ENCODE data around the gene SLC16A12. TPM values are rescaled to one million over a fixed set of nuclear protein-coding genes. Genes with fewer than 3 reads are reported as not detected.
A peak's percentile ranks its signal among the peaks of the same experiment; 100 is the strongest.

Gene SLC16A12, protein sequence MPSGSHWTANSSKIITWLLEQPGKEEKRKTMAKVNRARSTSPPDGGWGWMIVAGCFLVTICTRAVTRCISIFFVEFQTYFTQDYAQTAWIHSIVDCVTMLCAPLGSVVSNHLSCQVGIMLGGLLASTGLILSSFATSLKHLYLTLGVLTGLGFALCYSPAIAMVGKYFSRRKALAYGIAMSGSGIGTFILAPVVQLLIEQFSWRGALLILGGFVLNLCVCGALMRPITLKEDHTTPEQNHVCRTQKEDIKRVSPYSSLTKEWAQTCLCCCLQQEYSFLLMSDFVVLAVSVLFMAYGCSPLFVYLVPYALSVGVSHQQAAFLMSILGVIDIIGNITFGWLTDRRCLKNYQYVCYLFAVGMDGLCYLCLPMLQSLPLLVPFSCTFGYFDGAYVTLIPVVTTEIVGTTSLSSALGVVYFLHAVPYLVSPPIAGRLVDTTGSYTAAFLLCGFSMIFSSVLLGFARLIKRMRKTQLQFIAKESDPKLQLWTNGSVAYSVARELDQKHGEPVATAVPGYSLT
- 0.77 and 0.88 TPM in 2 replicates for total RNA-seq (2021)
- long read RNA-seq, partial matches to known transcripts: 1 of 6 reads
- long read RNA-seq, other reads (novel, unspliced or antisense): 5 of 6 reads

GRCh38 chr10:89535171-89536012 is at the start of gene SLC16A12:
SLC16A12 (minus strand) TSS chr10:89535594; CDS start chr10:89462578, 73,016 bp downstream.
- Histone ChIP-seq H3K18ac (ENCODE audit: insufficient read length, low read depth, low read length) (no peak within 1 kb of the TSS), H2BK20ac (ENCODE audit: low read depth, low read length, poor library complexity, severe bottlenecking) (no peak within 1 kb of the TSS)

More at GRCh38 chr10:89535171-89536012, at the start of gene SLC16A12:
- H4K5ac ChIP-seq (ENCODE audit: insufficient read length, low read depth, low read length): no peak within 1 kb of the TSS
- no peak within 1 kb of the TSS for H2BK5ac ChIP-seq (ENCODE audit: insufficient read length, low read length)
- H4K8ac ChIP-seq (replicated peaks; ENCODE audit: insufficient read length, low read depth, low read length): no peak within 1 kb of the TSS
- peaks cover 13% of the 10 kb centered on the region for H3K23me2 ChIP-seq (ENCODE audit: insufficient read length, low read depth, low read length, poor library complexity, severe bottlenecking)
- peaks cover 3% of the 10 kb centered on the region for H3K27me3 ChIP-seq (ENCODE audit: insufficient read depth, low read length)
- no peak within 1 kb of the TSS for H2AFZ ChIP-seq (ENCODE audit: low read length)
- no peaks in the 10 kb centered on the region for H4K20me1 ChIP-seq (ENCODE audit: control insufficient read depth, insufficient read depth, insufficient read length)
- Mint-ChIP-seq H3K36me3 (ENCODE audit: insufficient read depth in 1 of 3, low read depth in 3 of 3) (peaks cover 0 to 3% (median 0%) of the 10 kb centered on the region in 3 experiments; a peak in 1 of 7 replicates), H3K4me1 (peaks cover 41 to 46% of the 10 kb centered on the region in 2 experiments), H3K9me3 (no peaks in the 10 kb centered on the region), H3K4me3 (peak within 1 kb of the TSS; percentile 65 to 83), H3K27ac (peak within 1 kb of the TSS in 2 of 3 experiments; percentile 77 to 95; a peak in 2 of 7 replicates), H3K27me3 (ENCODE audit: low read depth) (peaks cover 30% of the 10 kb centered on the region)
- no peak within 1 kb of the TSS for H2BK120ac ChIP-seq (ENCODE audit: low read depth, low read length, poor library complexity, severe bottlenecking)
- H2BK12ac ChIP-seq (ENCODE audit: insufficient read length, low read depth, low read length): no peak within 1 kb of the TSS
- H2AK5ac ChIP-seq (ENCODE audit: insufficient read length, low read length): no peak within 1 kb of the TSS
- H3K79me2 ChIP-seq (ENCODE audit: insufficient read depth, low read length): no peaks in the 10 kb centered on the region
- H3K14ac ChIP-seq (ENCODE audit: insufficient read depth, low read length): peak within 1 kb of the TSS; percentile 62
- no CpG with 5 or more reads among the region's 87 CpGs for WGBS (ENCODE audit: extremely low coverage, insufficient read length, low lambda C conversion rate)
- no peak within 1 kb of the TSS for H3K27ac ChIP-seq (ENCODE audit: insufficient read length, low read depth, low read length)
- no peak within 1 kb of the TSS for H3T11ph ChIP-seq (ENCODE audit: low read length)
- no peak within 1 kb of the TSS for H3K56ac ChIP-seq (ENCODE audit: insufficient read length, low read depth, low read length)
- H3K4ac ChIP-seq (ENCODE audit: low read depth, low read length): no peak within 1 kb of the TSS
- no peak within 1 kb of the TSS for H4K91ac ChIP-seq (ENCODE audit: insufficient read length, low read depth, low read length)
- no peak within 1 kb of the TSS for H3K9ac ChIP-seq (ENCODE audit: extremely low read depth, insufficient read length, low read length)
- H2BK15ac ChIP-seq (ENCODE audit: low read depth, low read length): no peak within 1 kb of the TSS
- H3K9me3 ChIP-seq (ENCODE audit: control insufficient read depth, low read depth, low read length): no peaks in the 10 kb centered on the region
- peak within 1 kb of the TSS; percentile 89 for H3K4me2 ChIP-seq (ENCODE audit: insufficient read depth, insufficient read length, low read length)
- H3K4me1 ChIP-seq (ENCODE audit: insufficient read depth, low read length): peaks cover 2% of the 10 kb centered on the region; the same call in 1 of the 2 replicates
- no peak within 1 kb of the TSS for H3K23ac ChIP-seq (ENCODE audit: insufficient read length, low read depth, low read length)
- TF ChIP-seq, protein P1, sequence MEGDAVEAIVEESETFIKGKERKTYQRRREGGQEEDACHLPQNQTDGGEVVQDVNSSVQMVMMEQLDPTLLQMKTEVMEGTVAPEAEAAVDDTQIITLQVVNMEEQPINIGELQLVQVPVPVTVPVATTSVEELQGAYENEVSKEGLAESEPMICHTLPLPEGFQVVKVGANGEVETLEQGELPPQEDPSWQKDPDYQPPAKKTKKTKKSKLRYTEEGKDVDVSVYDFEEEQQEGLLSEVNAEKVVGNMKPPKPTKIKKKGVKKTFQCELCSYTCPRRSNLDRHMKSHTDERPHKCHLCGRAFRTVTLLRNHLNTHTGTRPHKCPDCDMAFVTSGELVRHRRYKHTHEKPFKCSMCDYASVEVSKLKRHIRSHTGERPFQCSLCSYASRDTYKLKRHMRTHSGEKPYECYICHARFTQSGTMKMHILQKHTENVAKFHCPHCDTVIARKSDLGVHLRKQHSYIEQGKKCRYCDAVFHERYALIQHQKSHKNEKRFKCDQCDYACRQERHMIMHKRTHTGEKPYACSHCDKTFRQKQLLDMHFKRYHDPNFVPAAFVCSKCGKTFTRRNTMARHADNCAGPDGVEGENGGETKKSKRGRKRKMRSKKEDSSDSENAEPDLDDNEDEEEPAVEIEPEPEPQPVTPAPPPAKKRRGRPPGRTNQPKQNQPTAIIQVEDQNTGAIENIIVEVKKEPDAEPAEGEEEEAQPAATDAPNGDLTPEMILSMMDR (conservative IDR thresholded peaks at IDR 0.05): peak; percentile 51
- peak; percentile 75 for DNase-seq
- H3K79me1 ChIP-seq (ENCODE audit: insufficient read depth, low read depth, low read length, poor library complexity, severe bottlenecking): no peaks in the 10 kb centered on the region

Measured in H9 (cell line).